GM23338 (cell line): Measurements from ENCODE around the gene STON2.

Experiments used
- CREB1 ChIP-seq: fragments of 250-450 bp; sonication (Bioruptor Pico); IDR thresholded peaks from 2 replicates; pipeline ENCODE4 v1.5.0; 2020; ENCODE audit warnings: low read depth, mild to moderate bottlenecking, moderate library complexity
- CTCF ChIP-seq, 2 experiments: fragments of 200-600 bp in 1 of 2; sonication (generic) in 1 of 2; conservative IDR thresholded peaks; 2 replicates each; pipeline versions ENCODE4 v1.5.1 to v1.6.1; 2016 to 2017; ENCODE audit warnings: antibody characterized with exemption in 2 of 2, low read depth in 2 of 2, mild to moderate bottlenecking in 2 of 2, moderate library complexity in 1 of 2
- ETS1 ChIP-seq: IDR thresholded peaks from 2 replicates; pipeline ENCODE4 v1.6.1; 2016; ENCODE audit warnings: antibody characterized with exemption
- EZH2 ChIP-seq: fragments of 200-600 bp; sonication (generic); IDR thresholded peaks from one replicate; pipeline ENCODE4 v1.8.0; 2017; ENCODE audit warnings: antibody characterized with exemption, mild to moderate bottlenecking, low read depth; ENCODE audit not compliant: unreplicated experiment
- EZH2phosphoT487 ChIP-seq: fragments of 200-600 bp; sonication (generic); IDR thresholded peaks from one replicate; pipeline ENCODE4 v1.8.1; 2018; ENCODE audit warnings: antibody characterized with exemption; ENCODE audit not compliant: unreplicated experiment
- JUNB ChIP-seq: IDR thresholded peaks from one replicate; pipeline ENCODE4 v1.6.1; 2016; ENCODE audit warnings: antibody characterized with exemption; ENCODE audit not compliant: unreplicated experiment
- NANOG ChIP-seq: IDR thresholded peaks from 2 replicates; pipeline ENCODE4 v1.6.1; 2016; ENCODE audit warnings: antibody characterized with exemption, borderline replicate concordance
- POLR2AphosphoS5 ChIP-seq: IDR thresholded peaks from 2 replicates; pipeline ENCODE4 v1.6.1; 2016; ENCODE audit warnings: antibody characterized with exemption, low read depth
- REST ChIP-seq: IDR thresholded peaks from one replicate; pipeline ENCODE4 v1.6.1; 2018; ENCODE audit warnings: antibody characterized with exemption; ENCODE audit not compliant: unreplicated experiment
- STAT1 ChIP-seq: IDR thresholded peaks from one replicate; pipeline ENCODE4 v1.6.1; 2016; ENCODE audit warnings: antibody characterized with exemption; ENCODE audit not compliant: unreplicated experiment
- ZNF114 ChIP-seq: fragments of 250-450 bp; sonication (Bioruptor Pico); IDR thresholded peaks from 2 replicates; pipeline ENCODE4 v1.5.0; 2020; ENCODE audit warnings: mild to moderate bottlenecking, moderate library complexity
- ZNF331 ChIP-seq: fragments of 250-450 bp; sonication (Bioruptor Pico); IDR thresholded peaks from 2 replicates; pipeline ENCODE4 v1.5.0; 2020; ENCODE audit warnings: low read depth, mild to moderate bottlenecking, moderate library complexity

GRCh38 chr14:81430235-81430634 lies 30.1 kb upstream of the STON2 start:
- TF ChIP-seq POLR2AphosphoS5 (no peak), EZH2 (no peak), CTCF (conservative IDR thresholded peaks at IDR 0.05; ENCODE audit: low read depth in 2 of 2) (no peak), REST (no peak), ETS1 (no peak), EZH2phosphoT487 (no peak), NANOG (no peak), CREB1 (CRISPR knock-in tag) (no peak), ZNF331 (CRISPR knock-in tag) (no peak), JUNB (no peak), ZNF114 (no peak), STAT1 (no peak)
